AG09309 (cell line): Measurements from ENCODE around the gene COX6A1.

ENCODE experiments used
- DNase-seq: peaks from one replicate; pipeline ENCODE4 v3.0.0-alpha.2; 2010; ENCODE audit warnings: low read depth
- H3K4me3 ChIP-seq: 2 replicates; pipeline ENCODE4 v1.5.1; 2011; ENCODE audit warnings: mild to moderate bottlenecking, low read depth, low read length, moderate library complexity; ENCODE audit not compliant: control insufficient read depth
- CTCF ChIP-seq: IDR thresholded peaks from 2 replicates; pipeline ENCODE4 v1.5.1; 2011; ENCODE audit warnings: mild to moderate bottlenecking, low read depth, low read length, inconsistent platforms; ENCODE audit not compliant: insufficient read depth, control insufficient read depth; ENCODE audit errors: missing control alignments

COX6A1 gene

GRCh38 chr12:120473807-120474615, 36.1 kb downstream of the COX6A1 start:
- H3K4me3 ChIP-seq, result no peak overlapping the region
- no peak for TF ChIP-seq CTCF

DNA sequence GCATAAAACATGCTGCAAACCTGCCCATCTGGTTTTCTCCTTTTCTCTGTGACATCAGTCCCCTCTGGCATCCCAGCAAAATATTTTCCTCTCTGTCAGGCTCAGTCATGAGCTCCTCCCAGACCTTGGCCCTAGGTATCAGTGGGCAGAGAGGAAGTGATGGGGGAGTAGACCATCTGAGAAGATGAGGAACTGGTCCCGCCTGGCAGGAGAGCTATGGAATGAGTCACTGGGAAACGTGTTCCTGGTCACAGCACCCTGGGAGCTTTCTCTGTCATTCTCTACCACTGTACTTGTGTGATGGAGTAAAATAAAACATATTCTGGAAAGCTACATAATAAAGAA, 36.7 kb downstream of the COX6A1 start:
- no peak for DNase-seq
- no peak for TF ChIP-seq CTCF
- no peak overlapping the region for H3K4me3 ChIP-seq

More at GRCh38 chr12:120473807-120474615, 36.1 kb downstream of the COX6A1 start:
- DNase-seq, result no peak

GRCh38 chr12:120475643-120476042, 37.7 kb downstream of the COX6A1 start:
- TF ChIP-seq CTCF, result no peak
- no peak for DNase-seq
- H3K4me3 ChIP-seq, result no peak overlapping the region

DNA sequence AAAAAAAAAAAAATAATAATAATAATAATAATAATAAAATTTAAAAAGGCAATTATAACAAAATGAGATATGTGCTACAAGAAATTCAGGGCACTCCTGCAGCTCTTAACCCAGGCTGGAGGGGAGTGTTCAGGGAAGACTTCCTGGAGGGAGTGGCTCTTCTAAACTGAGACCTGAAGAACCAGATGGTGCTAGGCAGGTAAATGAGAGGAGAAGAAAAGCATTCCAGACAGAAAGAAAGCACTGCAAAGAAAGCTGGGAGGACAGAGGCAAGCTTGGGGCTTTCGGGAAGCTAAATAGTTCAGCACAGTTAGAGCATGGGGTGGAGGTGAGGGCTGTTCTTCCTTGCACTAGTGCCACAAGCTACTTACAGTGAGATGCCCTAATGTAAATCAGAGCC, 41.5 kb downstream of the COX6A1 start:
- no peak for TF ChIP-seq CTCF
- DNase-seq, result no peak
- H3K4me3 ChIP-seq, result no peak overlapping the region

GRCh38 chr12:120480211-120480610, 42.3 kb downstream of the COX6A1 start:
- no peak for TF ChIP-seq CTCF
- no peak overlapping the region for H3K4me3 ChIP-seq

GRCh38 chr12:120481022-120481767, 43.3 kb downstream of the COX6A1 start:
- no peak overlapping the region for H3K4me3 ChIP-seq
- DNase-seq, result no peak
- TF ChIP-seq CTCF, result no peak

More at GRCh38 chr12:120480211-120480610, 42.3 kb downstream of the COX6A1 start:
- no peak for DNase-seq
